BE2C (cell line): ENCODE data around the gene FBXL14.

Experiments used
- DNase-seq: peaks from one replicate; pipeline ENCODE4 v3.0.0-alpha.2; 2020
- H3K27me3 ChIP-seq: fragments of 250-450 bp; sonication (Bioruptor Pico); 2 replicates; pipeline ENCODE4 v1.5.1; 2020; ENCODE audit warnings: mild to moderate bottlenecking
- H3K36me3 ChIP-seq: fragments of 250-450 bp; sonication (Bioruptor Pico); 2 replicates; pipeline ENCODE4 v1.5.1; 2020; ENCODE audit warnings: mild to moderate bottlenecking
- H3K4me1 ChIP-seq: fragments of 250-450 bp; sonication (Bioruptor Pico); 2 replicates; pipeline ENCODE4 v1.5.1; 2020
- H3K4me3 ChIP-seq: 2 replicates; pipeline ENCODE4 v1.5.1; 2011; ENCODE audit warnings: low read depth, low read length
- H3K9me3 ChIP-seq: fragments of 250-450 bp; sonication (Bioruptor Pico); 2 replicates; pipeline ENCODE4 v1.5.1; 2020
- TF ChIP-seq, protein P1 (sequence below): IDR thresholded peaks from 2 replicates; pipeline ENCODE4 v1.5.1; 2012; ENCODE audit warnings: mild to moderate bottlenecking, low read depth, low read length

The FBXL14 gene

GRCh38 chr12:1622406-1622805 is 28.0 kb upstream of the FBXL14 start:
- H3K4me1 ChIP-seq = no peaks in the 10 kb centered on the region
- TF ChIP-seq, protein P1, sequence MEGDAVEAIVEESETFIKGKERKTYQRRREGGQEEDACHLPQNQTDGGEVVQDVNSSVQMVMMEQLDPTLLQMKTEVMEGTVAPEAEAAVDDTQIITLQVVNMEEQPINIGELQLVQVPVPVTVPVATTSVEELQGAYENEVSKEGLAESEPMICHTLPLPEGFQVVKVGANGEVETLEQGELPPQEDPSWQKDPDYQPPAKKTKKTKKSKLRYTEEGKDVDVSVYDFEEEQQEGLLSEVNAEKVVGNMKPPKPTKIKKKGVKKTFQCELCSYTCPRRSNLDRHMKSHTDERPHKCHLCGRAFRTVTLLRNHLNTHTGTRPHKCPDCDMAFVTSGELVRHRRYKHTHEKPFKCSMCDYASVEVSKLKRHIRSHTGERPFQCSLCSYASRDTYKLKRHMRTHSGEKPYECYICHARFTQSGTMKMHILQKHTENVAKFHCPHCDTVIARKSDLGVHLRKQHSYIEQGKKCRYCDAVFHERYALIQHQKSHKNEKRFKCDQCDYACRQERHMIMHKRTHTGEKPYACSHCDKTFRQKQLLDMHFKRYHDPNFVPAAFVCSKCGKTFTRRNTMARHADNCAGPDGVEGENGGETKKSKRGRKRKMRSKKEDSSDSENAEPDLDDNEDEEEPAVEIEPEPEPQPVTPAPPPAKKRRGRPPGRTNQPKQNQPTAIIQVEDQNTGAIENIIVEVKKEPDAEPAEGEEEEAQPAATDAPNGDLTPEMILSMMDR = no peak
- no peak for DNase-seq

GRCh38 chr12:1620092-1620491 is 25.7 kb upstream of the FBXL14 start:
- DNase-seq = no peak
- Histone ChIP-seq H3K27me3 (no peaks in the 10 kb centered on the region), H3K36me3 (no peaks in the 10 kb centered on the region), H3K4me3 (no peak overlapping the region), H3K9me3 (no peaks in the 10 kb centered on the region), H3K4me1 (no peaks in the 10 kb centered on the region)
- TF ChIP-seq, protein P1 = no peak

More at GRCh38 chr12:1622406-1622805, 28.0 kb upstream of the FBXL14 start:
- Histone ChIP-seq H3K4me3 (no peak overlapping the region), H3K27me3 (no peaks in the 10 kb centered on the region), H3K36me3 (no peaks in the 10 kb centered on the region), H3K9me3 (no peaks in the 10 kb centered on the region)

DNA sequence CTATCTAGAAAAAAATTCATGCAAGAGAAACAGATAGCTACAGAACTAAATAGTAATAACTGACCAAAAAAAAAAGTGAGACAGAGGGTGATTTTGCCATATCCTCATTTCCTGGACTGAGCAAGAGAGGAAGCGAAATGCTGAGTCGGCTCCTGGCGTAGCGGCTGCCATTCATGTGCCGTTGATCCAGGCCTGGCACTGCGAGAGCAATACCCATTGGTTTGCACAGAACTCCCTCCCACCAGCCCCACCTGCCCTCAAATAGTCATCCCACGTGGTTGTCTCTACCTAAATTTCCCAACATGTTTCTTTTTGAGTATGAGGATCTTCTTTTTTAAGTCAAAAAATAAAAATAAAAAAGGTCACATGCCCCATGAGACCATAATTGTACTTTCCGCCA is 25.2 kb upstream of the FBXL14 start:
- TF ChIP-seq, protein P1 = no peak
- no peaks in the 10 kb centered on the region for H3K27me3 ChIP-seq
- no peak for DNase-seq
- H3K4me3 ChIP-seq = no peak overlapping the region
- no peaks in the 10 kb centered on the region for H3K36me3 ChIP-seq
- no peaks in the 10 kb centered on the region for H3K4me1 ChIP-seq
- no peaks in the 10 kb centered on the region for H3K9me3 ChIP-seq

GRCh38 chr12:1619159-1619558 is 24.8 kb upstream of the FBXL14 start:
- H3K9me3 ChIP-seq = no peaks in the 10 kb centered on the region
- TF ChIP-seq, protein P1 = no peak
- H3K27me3 ChIP-seq = no peaks in the 10 kb centered on the region
- H3K4me1 ChIP-seq = no peaks in the 10 kb centered on the region
- H3K36me3 ChIP-seq = no peaks in the 10 kb centered on the region
- no peak for DNase-seq
- no peak overlapping the region for H3K4me3 ChIP-seq

DNA sequence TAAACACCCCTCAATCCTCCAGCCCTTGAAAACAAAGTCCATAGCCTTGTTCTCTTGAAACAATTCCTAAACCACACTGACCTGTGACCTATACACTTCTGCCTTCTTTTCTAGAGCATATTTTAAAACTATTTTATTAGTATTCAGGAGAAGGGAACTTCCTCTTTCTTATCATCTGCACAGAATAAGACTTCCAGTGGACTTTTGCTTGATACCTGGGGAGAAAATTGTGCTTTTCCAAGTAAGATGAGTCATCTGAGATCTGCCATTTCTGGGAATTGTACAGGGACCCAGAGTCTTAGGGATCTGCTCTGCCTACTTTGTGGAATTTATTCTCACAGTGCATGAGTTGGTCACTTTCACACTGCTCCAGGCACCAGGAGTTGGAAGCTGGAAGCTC is 24.1 kb upstream of the FBXL14 start:
- DNase-seq = no peak
- Histone ChIP-seq H3K27me3 (no peaks in the 10 kb centered on the region), H3K4me3 (no peak overlapping the region), H3K9me3 (no peaks in the 10 kb centered on the region), H3K4me1 (no peaks in the 10 kb centered on the region), H3K36me3 (no peaks in the 10 kb centered on the region)
- TF ChIP-seq, protein P1 = no peak

- Histone ChIP-seq H3K27me3 (no peaks in the 10 kb centered on the region), H3K4me1 (no peaks in the 10 kb centered on the region), H3K4me3 (no peak overlapping the region), H3K36me3 (no peaks in the 10 kb centered on the region), H3K9me3 (no peaks in the 10 kb centered on the region)
- TF ChIP-seq, protein P1 = no peak
- no peak for DNase-seq
These were observed 22.1 kb upstream of the FBXL14 start for GRCh38 chr12:1616233-1617066.
